NCI-H69 (cell line): ENCODE data around the gene TUBGCP2.
A peak's percentile ranks its signal among the peaks of the same experiment; 100 is the strongest.
"Not testable (repeated sequence)": the region's sequence is repeated elsewhere in the genome, so short reads cannot be mapped to it uniquely, and the experiment has no call there.

Source experiments
- DNase-seq: peaks from one replicate; lab custom pipeline; 2025; lab: John Stamatoyannopoulos, UW

Gene TUBGCP2

GRCh38 chr10:133324857-133325260 lies 16.2 kb upstream of the TUBGCP2 start:
- peak; percentile 44 for DNase-seq

GRCh38 chr10:133324198-133324792 lies 15.6 kb upstream of the TUBGCP2 start:
- peak; percentile 85 for DNase-seq

DNA sequence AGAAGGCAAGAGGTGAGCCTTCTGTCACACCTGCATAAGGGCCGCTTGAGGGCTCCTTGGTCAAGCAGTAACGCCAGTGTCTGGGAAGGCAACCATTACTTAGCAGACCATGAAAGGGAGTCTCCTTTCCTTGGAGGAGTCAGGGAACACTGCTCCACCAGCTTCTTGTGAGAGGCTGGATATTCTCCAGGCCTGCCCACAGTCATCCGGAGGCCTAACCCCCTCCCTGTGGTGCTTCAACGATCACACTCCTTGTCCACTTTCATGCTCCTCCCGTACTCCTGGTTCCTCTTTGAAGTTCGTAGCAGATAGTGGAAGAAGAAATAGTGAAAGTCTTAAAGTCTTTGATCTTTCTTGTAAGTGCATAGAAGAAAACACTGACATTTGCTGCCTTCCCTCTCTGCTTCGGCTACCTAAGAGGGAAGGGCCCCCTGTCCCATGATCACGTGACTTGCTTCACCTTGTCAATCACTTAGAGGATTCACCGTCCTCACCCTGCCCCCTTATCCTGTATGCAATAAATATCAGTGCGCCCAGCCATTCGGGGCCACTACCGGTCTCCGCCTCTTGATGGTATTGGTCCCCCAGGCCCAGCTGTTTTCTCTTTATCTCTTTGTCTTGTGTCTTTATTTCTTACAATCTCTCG lies 13.5 kb upstream of the TUBGCP2 start:
- not testable (repeated sequence) for DNase-seq

- DNase-seq, result not testable (repeated sequence)
These were observed 12.3 kb upstream of the TUBGCP2 start for GRCh38 chr10:133320852-133321422.

DNA sequence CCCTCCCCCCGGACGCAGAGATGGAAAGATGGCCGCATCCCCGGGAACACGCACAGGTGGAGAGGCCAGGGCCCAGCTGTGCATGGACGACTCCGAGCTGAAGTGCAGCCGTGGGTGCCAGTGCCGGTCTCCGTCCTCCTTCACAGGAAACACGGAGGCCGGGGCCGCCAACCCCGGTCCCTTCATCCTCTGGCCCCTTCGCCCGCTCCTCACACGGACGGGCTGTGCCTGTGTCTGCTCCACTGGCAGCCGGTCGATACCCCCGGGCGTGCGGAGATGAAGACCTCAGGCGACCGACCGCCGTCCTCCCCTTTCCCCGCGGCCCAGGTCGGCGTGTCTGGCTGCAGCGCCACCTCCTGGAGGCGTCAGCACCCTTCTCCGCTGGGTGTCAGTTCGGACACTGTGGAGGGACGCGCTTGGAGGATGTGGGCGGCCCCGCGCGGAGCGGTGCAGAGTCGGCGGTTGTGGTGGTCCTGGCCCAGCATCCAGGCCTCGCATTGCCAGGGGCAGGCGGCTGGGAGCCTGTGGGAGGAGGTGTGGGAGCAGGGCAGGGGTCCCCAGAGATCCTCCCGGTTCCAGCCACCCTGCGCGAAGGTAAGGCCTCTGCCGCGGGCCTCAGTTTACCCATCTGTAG lies 9.9 kb upstream of the TUBGCP2 start:
- peak; percentile 72 for DNase-seq

- DNase-seq, result no peak
These were observed 8.1 kb upstream of the TUBGCP2 start for GRCh38 chr10:133316732-133317131.

- no peak for DNase-seq
These were observed 7.6 kb upstream of the TUBGCP2 start for GRCh38 chr10:133316266-133316665.

- no peak for DNase-seq
These were observed 7.2 kb upstream of the TUBGCP2 start for GRCh38 chr10:133315847-133316246.

GRCh38 chr10:133314911-133315310 lies 6.2 kb upstream of the TUBGCP2 start:
- DNase-seq, result no peak

GRCh38 chr10:133313192-133313591 lies 4.5 kb upstream of the TUBGCP2 start:
- DNase-seq, result no peak

- no peak for DNase-seq
These were observed 4.1 kb upstream of the TUBGCP2 start for GRCh38 chr10:133312769-133313145.

DNA sequence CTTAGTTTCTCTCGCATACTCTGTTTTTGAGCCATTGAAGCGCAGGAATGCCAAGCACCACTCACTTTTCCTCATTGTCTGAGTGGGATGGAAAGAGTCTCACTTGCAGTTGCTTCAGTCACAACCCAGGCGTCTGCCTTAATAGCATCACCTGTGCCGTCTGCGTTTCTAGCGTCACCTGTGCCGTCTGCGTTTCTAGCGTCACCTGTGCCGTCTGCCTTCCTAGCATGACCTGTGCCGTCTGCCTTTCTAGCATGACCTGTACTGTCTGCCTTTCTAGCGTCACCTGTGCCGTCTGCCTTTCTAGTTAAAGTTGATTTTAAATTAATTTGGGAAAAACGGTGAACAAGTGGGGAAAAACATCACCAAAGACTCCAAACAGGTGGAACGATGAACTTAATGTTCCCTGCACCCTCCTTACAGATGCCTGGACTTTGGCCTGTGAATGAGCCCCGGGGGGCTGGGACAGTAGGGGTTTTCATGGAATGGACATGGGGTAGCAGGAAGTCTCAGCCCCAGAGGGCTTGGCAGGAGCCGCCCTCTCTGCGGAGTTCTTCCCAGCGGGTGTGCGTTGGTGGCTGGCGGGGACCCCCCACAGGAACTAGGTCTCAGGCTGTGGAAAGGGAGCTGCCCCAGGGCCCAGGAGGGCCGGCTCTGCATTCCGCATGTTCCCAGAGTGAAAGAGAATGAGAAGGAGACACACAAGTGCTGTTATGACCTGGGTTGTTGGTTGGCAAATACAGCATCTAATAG lies 3.5 kb upstream of the TUBGCP2 start:
- DNase-seq, result no peak

DNA sequence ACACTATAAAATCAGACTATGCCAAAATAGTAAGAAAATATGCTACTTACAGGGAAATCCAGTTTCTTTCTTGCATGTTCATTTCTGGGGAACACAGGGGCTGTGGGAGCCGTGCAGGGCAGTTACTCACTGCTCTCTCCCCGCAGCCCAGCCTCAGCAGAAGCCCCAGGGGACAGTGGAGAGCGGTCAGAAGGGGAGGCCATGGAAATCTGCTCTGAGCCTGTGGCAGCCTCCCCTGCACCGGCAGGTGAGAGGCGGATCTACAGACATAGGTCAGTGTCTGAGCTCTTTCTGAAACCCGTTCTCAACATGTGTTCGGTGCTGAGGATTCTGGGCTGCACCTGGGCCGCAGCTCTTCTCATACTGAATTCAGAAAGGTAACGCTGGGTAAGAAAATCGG lies 2.9 kb upstream of the TUBGCP2 start:
- DNase-seq, result no peak

DNA sequence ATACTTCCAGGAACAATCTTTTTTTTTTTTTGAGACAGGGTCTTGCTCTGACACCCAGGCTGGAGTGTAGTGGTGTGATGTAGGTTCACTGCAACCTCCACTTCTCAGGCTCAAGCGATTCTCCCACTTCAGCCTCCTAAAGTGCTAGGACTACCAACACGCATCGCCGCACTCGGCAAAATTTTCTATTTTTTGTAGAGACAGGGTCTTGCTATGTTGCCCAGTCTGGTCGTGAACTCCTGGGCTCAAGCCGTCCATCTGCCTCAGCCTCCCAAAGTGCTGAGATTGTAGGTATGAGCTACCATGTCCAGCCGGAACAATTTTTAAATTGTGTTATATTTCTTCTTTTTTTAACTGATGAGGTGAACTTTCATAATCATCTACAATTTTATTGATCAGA lies 2.1 kb upstream of the TUBGCP2 start:
- no peak for DNase-seq

- no peak for DNase-seq
These were observed 1.7 kb upstream of the TUBGCP2 start for GRCh38 chr10:133310399-133310755.

DNA sequence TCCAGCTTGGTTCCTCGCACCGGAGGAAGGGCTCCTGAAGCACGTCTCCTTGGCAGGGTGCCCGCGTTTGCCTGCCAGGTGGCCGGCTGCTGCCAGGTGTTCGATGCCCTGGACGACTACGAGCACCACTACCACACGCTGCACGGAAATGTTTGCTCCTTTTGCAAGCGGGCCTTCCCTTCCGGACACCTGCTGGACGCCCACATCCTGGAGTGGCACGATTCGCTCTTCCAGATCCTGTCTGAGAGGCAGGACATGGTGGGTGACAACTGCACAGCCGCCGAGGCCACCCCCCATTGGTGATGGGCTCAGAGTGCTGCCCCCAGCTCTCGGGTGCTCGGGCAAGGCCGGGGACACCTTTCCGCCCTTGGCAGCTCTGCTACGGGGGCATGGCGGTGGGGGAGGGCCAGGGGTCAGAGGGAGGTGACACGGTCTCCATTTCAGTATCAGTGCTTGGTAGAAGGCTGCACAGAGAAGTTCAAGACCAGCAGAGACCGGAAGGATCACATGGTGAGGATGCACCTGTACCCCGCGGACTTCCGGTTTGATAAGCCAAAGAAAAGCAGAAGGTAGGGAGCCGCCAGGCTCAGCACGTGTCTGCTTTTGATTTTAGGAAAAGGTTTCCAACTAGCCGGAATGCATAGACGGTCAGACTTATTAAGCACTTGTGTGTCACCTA lies 1.2 kb upstream of the TUBGCP2 start:
- DNase-seq, result peak; percentile 77

DNA sequence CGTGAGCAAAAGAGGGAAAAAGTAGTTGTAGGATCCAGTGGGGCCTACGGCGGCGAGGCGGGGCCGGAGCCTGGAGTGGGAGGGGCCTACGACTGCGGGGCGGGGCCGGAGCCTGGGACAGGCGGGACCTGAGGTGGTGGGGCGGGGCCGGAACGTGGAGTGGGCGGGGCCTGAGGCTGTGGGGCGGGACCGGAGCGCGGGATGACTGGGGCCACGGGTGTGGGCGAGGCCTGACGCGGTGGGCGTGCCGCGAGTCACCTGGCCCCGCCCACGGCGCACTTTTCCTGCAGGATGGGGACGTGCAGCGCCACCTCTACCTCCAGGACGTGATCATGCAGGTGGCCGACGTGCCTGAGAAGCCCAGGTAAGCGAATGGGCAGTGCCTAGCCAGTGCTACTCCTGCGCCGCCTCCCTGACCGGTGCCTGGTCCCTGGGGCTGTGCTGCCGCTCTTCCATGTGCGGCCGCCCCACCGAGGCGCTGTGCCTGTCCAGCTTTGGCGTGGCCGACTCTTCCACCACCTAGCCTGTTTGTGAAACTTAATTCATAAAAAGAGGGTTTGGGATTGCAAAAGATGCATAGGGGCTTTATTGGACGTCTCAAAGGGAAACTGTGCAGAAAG lies 538 bp upstream of the TUBGCP2 start:
- peak; percentile 88 for DNase-seq

- DNase-seq, result peak; percentile 66
These were observed 774 bp downstream of the TUBGCP2 start for GRCh38 chr10:133307776-133308420.

DNA sequence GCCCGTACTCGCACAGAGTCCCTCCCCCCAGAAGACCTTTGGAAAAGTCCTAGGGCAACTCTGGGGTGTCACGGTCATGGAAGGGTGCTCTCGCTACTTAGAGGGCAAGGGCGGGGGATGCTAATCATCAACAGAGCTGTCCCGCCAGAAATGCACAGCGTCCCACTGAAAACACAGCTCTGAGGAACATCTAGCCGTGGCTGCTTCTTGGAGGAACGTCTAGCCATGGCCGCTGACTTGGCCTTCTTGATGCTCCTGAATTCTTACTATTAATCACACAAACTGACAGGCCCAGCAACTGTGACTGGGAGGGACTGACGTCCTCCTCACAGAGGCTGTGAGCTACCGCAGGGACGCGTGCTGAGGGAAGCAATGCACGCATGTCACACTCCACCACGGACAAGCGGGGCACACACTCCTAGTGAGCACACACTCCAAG lies 1.7 kb downstream of the TUBGCP2 start:
- no peak for DNase-seq

GRCh38 chr10:133306097-133306476 lies 2.6 kb downstream of the TUBGCP2 start:
- DNase-seq, result no peak

GRCh38 chr10:133303206-133303605 lies 5.5 kb downstream of the TUBGCP2 start:
- DNase-seq, result no peak
